ENCODE results near the gene PIK3C2G.

PIK3C2G gene

DNA sequence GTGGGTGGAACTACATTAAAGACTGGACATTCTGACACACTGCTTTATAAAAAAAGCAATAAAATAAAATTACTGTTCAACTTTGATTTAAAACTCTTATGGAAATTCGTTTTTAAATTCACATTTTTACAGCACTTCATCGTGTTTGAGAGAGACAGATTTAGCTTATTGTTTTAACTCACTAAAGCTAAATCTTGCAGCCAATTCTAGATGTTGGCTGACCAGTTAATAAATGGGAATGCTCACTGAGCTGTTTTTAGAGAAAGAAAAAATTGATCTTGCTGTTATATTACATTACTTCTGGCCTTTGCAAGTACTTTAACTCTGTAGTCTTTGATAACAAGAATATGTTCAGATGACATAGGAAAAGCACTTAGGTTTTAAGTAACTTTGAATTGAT lies 319.4 kb downstream of the PIK3C2G start:
- TF ChIP-seq REST (IDR thresholded peaks at IDR 0.05; ENCODE audit: insufficient read depth in 1 of 2, low read depth in 2 of 2, low read length in 2 of 2): no peak
- TF ChIP-seq POLR2AphosphoS5 (IDR thresholded peaks at IDR 0.05; ENCODE audit: low read depth, low read length): no peak
- no peak for TF ChIP-seq FOXP2 (optimal IDR thresholded peaks at IDR 0.05; ENCODE audit: borderline replicate concordance, extremely low read depth, extremely low read length, insufficient read depth)
- TF ChIP-seq SIN3A (IDR thresholded peaks at IDR 0.05; ENCODE audit: borderline replicate concordance, insufficient read depth, low read length): no peak
- TF ChIP-seq TAF1 (IDR thresholded peaks at IDR 0.05; ENCODE audit: borderline replicate concordance, insufficient read depth, low read length): no peak

GRCh38 chr12:18581232-18581962 lies 320.1 kb downstream of the PIK3C2G start:
- TF ChIP-seq REST (IDR thresholded peaks at IDR 0.05; ENCODE audit: insufficient read depth in 1 of 2, low read depth in 2 of 2, low read length in 2 of 2) (no peak), FOXP2 (optimal IDR thresholded peaks at IDR 0.05; ENCODE audit: borderline replicate concordance, extremely low read depth, extremely low read length, insufficient read depth) (no peak), TAF1 (IDR thresholded peaks at IDR 0.05; ENCODE audit: borderline replicate concordance, insufficient read depth, low read length) (no peak), SIN3A (IDR thresholded peaks at IDR 0.05; ENCODE audit: borderline replicate concordance, insufficient read depth, low read length) (no peak), POLR2AphosphoS5 (IDR thresholded peaks at IDR 0.05; ENCODE audit: low read depth, low read length) (no peak)

GRCh38 chr12:18583655-18584054 lies 322.3 kb downstream of the PIK3C2G start:
- no peak for TF ChIP-seq SIN3A (IDR thresholded peaks at IDR 0.05; ENCODE audit: borderline replicate concordance, insufficient read depth, low read length)
- TF ChIP-seq FOXP2 (optimal IDR thresholded peaks at IDR 0.05; ENCODE audit: borderline replicate concordance, extremely low read depth, extremely low read length, insufficient read depth): no peak
- TF ChIP-seq TAF1 (IDR thresholded peaks at IDR 0.05; ENCODE audit: borderline replicate concordance, insufficient read depth, low read length): no peak
- TF ChIP-seq REST (IDR thresholded peaks at IDR 0.05; ENCODE audit: insufficient read depth in 1 of 2, low read depth in 2 of 2, low read length in 2 of 2): no peak
- TF ChIP-seq POLR2AphosphoS5 (IDR thresholded peaks at IDR 0.05; ENCODE audit: low read depth, low read length): no peak

GRCh38 chr12:18586581-18586980 lies 325.3 kb downstream of the PIK3C2G start:
- no peak for TF ChIP-seq REST (IDR thresholded peaks at IDR 0.05; ENCODE audit: insufficient read depth in 1 of 2, low read depth in 2 of 2, low read length in 2 of 2)
- TF ChIP-seq TAF1 (IDR thresholded peaks at IDR 0.05; ENCODE audit: borderline replicate concordance, insufficient read depth, low read length): no peak
- no peak for TF ChIP-seq POLR2AphosphoS5 (IDR thresholded peaks at IDR 0.05; ENCODE audit: low read depth, low read length)
- TF ChIP-seq FOXP2 (optimal IDR thresholded peaks at IDR 0.05; ENCODE audit: borderline replicate concordance, extremely low read depth, extremely low read length, insufficient read depth): no peak
- TF ChIP-seq SIN3A (IDR thresholded peaks at IDR 0.05; ENCODE audit: borderline replicate concordance, insufficient read depth, low read length): no peak

Data from PFSK-1 (cell line).